NK-92 (cell line): ENCODE data around the gene CA12.
"Not testable (repeated sequence)": the region's sequence is repeated elsewhere in the genome, so short reads cannot be mapped to it uniquely, and the experiment has no call there.

ENCODE experiments used
- DNase-seq: peaks from one replicate; lab custom pipeline; 2025; ENCODE audit not compliant: unreplicated experiment; lab: John Stamatoyannopoulos, UW

The CA12 gene

DNA sequence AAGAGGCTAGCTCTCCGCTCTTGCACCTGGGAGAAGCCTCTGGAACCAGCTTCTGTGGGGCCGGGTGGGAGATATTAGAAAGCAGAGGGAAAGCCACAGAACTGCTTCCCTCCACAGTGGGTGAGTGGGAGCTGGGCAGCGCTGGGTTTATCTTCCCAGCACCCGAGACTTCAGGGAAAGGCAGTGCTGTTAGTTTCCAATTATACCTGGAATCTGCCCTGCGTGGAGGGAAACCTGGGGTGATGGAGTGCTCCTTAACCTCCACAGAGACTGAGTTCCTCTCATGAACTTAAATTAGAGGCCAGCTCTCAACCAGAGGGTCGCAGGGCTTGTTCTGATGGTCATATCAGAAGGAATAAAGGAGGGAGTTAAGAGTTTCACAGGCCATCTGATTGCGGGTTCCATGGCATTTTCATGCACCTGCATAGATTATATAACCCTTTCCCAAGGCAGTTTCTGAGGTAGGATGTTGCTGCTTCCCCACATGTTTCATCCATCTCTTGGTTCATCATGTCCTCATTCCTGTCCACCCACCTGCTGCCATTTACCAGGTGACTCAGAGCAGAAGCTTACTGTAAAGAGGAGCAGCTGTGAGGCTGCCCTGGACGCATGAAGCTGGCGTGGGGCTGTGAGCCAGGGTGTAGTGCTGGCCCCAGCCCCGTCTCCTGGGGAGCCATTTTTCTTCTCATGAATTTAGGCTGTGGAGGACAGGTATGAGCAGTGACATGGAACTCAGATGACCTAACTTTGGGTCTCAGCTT, 42.5 kb downstream of the CA12 start:
- DNase-seq = no peak

DNA sequence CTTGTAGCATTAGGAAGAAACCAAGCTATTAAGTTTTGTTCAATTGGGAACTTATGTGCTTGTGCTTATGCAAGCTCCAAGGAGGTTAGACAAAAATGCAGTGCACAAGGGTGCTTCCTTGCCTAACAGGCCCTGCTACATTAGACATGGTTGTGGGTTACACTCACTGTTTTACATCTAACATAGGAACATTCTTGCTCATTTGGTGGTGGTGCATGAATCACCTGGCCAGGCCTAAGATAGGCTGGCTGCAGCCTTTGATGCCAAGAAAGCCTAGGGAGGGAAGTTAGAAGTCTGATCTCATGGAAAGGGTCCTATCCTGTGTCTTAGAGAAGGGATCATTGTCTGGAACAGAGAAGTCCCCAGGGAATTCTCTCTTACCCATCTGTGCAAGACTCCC, 43.5 kb downstream of the CA12 start:
- DNase-seq = no peak

DNA sequence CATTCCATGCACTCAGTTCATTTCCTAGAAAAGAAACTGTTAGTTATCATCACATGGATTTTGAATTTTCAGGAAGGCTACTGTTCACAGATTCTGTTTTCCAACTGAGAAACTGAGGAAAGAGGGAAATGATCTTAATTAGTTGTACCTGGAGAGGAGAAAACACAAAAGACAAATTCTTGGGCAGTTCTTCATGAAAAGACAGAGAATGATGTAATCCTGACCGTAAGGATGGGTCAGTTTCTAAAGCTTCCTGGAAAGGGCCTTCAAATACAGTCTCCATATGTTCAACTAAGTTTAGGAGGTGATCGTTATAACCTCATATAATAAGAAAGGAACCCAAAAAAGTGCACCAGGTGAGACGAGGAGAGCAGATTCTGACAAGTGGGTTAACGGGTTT, 44.6 kb downstream of the CA12 start:
- DNase-seq = no peak

DNA sequence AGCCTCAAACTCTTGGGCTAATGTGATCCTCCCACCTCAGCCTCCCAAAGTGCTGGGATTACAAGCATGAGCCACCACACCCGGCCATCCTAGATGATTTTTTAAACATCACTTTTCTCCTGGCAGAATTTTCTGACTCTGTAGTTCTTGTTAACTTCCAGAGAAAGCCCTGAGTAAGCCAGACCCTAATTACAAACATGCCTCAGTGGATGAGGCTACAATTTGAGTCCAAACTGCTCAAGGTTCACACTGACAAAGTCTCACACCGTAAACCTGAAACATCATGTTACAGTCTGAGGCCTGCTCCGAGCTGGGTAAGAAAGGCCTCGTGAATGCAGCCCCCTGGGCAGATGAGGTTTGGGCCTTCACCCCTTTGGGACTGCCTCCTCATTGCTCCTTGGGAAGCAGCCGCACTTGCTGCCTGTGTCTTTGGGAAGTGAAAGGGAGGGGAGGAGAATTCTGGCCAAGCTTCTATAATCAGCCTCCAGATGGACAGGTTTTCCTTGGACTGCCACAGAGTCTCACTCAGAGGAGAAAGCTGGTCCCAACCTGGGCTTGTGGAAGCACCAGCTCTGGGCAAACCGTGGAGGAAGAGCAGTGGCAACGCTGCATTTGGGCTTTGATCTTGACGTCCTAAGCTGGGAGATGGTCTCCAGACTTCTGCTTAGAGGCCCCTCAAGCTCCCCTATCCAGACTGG, 46.0 kb downstream of the CA12 start:
- no peak for DNase-seq

DNA sequence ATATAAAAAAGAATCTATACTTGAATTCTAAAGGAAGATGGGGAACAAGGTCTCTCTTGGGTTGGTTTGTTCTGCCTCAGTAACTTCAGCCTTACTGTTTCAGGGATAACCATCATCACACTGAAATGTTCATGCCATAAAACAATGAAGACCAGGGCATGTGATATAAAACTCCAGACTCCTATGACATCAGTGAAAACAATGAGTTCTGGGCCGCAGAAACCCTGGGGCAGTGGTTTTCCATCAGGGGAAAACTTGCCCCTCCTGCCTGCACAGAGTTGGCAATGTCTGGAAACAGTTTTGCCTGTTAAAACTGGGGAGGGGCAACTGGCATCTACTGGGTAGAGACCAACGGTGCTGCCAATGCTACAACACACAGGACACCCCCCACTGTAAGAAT, 46.8 kb downstream of the CA12 start:
- no peak for DNase-seq

DNA sequence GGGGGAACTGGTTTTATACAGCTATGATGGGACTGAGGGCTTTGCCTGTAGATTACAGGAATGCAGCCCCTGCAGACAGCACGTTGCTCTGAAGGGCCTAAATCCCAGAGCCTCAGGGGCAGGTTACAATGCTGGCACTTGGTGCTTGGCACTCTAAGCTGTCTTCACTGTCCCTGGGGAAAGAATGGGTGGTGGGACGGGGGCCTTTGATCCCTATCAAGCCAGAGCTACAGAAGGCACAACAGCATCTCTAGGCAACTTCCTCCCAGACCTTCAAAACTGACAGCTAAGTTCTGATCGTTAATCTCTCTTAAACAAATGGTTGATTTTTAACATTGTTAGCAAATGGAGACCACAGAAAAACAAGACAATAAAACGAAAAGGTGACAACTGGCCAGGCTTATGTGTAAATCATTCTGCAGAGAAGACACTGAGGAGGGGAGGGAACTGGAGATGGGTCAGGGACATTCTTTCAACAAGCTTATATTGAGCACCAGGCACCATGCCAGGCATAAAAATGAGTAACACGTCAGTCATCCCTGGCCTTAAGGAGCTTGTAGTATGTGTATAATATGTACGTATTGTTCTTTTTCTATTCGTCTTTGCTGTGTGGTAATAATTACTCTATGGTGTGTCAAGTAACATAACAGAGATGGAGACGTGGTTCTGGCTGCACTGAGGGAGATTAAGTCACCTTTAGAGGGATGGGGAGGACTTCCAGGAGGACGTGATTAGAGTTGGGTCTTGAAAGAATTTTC, 49.1 kb downstream of the CA12 start:
- DNase-seq = no peak

DNA sequence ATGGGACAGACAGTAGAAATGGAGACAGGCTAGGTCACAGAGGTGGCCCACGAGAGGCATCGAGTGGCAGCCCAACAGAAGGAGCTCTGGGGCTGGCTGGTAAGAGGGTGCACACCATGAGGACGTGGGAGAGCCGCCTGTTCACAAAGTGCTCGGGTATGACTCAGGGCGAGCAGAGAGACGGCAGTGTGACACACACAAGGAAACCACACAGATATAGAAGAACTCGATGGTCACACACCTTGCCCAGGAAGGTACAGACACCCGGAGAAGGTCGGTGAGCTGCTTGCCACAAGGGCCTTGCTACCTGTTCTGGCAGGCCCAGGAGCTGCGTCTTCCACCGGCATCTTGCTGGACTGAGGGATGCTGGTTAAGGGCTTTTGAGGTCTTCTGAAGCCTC, 50.2 kb downstream of the CA12 start:
- no peak for DNase-seq

DNA sequence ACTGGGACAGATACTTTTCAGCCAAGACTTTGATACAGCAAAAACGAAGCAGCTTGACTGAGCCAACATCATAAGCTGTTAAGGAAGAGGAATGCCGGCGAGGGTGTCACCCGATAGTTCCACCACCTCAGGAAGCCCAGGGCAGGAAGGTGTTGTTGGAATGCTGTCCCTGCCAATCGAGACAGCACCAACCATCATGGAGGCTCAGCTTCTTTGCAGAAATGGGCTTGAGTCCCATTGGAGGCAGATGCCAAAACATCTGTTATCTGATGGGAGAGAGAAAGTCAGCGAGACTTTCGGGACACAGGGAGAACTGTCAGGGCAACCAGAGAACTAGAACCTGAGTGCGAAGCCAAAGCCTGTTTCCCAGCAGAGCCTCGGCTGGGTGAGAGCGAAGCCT, 50.7 kb downstream of the CA12 start:
- DNase-seq = no peak

DNA sequence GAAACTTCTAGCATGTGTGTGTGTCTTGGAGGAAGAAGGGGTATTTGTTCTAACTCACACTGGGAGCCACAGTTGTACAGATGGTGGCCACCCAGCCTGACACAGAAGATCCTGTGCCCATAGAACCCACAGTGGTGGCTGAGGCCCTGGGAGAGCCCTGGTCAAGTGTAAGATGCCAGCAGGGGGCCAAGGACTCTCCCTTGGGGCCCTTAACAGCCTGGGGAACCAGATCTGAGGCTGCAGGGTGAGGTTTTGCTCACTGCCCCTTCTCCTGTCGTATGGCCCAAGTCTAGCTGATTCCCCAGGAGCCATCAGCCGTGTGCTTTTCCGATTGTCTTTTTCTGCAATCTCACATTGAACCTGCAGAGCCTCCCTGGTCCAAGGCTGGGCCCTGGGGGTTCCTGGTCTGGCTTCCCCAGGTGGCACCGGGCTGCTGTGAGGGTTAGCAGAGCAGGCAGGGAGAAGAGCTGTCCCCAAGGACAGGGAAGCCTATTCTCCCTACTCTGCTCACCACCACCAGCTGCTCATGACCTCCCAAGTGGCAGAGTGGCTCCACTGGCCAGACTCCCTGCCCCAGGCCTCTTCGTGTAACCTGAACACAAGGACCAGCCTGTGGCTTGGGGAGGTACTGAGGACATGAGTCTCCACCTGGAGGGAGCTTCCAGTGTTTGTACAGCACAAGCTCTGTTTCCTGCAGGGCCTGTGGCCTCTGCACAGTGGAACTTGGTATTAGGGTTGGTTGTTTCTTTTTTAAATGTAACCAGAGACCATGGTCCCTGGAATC, 51.9 kb downstream of the CA12 start:
- DNase-seq = no peak

DNA sequence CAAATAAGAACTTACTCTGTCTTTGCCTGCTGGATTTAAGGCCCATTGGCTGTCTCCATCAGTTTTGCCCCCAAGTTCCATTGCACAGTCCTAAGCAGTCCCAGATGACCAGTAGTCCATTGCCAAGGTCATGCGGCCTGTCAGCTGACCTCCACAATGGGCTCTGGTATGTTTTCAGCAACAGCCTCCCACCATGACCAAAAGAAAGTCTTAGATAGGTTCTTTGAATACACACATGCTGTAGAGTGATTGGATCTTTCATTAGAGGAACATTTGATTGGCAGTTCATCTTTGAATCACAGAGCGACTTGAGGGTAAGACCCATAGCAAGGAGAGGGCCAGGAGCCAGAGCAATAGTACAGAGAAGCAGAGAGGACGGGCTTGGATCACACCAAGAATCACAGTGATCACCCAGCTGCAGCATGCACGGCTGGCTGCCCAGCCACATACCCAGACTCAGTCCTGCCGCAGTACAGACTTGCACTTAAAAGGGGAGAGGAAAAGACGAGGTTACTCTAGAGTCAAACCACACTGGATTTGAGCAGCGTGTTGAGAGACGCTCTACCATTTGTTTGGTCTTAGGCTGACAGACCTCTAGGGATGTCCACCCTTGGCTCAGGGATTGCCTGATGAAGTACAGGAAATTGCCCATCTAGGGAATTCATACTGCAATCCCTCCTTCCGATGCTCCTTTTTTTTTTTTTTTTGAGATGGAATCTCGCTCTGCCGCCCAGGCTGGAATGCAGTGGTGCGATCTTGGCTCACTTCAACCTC, 53.8 kb downstream of the CA12 start:
- DNase-seq = no peak

DNA sequence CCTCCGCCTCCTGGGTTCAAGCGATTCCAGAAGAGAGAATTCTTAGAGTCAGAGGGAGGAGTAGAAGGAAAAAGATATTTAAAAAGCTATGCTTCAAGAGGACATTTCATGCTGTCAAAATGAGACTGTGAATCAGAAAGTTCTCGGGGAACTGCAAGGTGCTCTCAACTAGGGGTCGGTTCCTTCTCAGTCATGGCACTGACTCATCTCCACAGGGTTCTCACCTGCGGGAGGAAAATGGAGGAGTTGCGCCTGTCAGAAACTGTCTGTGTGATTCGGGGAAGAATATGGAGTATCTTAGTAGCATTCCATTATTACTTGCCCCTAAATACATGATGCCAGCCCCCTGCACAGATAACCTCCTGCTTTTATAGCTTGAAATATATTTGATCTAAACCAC, 56.9 kb downstream of the CA12 start:
- DNase-seq = no peak

DNA sequence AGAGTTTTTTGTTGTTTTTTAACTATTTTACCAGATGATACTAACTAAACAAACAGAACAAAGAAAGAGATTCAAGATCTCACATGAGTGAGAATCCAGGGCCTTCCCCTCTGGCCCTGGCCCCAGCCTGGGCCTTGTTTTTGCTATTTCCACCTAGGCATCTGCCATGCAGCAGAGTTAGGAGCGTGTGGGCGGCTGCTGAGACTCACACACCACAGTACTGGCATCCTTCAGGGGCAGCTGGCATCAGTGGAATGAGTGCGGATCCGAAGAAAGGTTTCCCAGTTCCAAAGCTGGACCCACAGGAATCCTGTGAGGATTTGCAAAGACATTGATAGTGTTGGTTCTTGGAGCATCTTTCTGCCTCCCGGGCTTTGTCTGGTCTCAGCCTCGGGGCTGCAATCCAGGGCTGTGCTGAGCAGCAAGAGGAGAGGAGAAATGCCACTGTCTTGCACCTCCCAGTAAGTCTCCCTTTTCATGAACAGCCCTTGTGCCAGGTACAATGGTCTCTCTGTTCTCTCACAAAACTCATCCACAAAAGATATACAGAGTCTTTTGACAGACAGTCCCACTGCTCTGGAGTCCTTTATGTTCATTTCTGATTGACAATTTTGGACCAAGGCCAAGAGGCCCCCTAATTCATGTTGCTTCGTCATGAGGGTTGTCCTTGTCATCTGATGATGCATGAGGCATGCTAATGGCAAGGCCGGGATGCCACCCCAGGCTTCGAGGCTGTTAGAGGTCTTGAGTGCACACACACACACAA, 57.7 kb downstream of the CA12 start:
- no peak for DNase-seq

DNA sequence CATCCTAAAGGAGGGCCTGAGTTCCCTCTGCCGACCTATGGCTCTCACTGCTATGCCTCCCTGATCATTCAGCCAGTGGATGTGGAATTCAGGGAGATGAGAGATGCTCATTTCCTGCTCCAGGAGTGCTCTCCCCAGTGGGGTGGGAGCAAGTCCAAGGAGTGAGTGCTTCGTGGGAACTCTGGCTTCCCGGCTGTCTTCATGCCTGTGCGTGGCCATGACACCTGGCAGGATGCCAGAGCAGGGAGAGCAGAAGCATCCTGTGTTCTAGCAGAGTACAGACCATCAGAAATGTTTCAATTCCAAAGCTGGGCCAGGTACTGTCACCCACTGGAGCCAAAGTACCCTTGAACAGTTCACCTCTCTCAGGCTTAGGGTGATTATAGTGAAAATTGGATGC, 59.1 kb downstream of the CA12 start:
- no peak for DNase-seq

DNA sequence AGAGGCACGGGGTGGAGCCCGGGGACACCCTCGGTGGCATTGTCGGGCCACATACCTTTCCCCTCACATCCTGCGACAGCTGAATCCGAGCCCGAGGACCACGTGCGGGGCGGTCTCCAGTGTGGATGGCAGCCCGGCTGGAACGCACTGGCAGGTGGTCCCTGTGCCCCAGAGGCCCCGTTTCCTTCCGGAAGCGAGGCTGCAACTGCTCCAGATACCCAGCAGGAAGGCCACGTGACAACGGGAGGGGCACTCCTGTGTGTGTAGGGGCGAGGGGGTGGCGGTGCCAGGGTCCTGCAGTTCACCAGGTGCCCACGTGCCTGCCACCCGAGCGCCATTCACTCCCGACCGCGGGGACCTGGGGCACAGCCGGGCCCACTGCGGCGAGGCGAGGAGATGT, 60.2 kb downstream of the CA12 start:
- no peak for DNase-seq

DNA sequence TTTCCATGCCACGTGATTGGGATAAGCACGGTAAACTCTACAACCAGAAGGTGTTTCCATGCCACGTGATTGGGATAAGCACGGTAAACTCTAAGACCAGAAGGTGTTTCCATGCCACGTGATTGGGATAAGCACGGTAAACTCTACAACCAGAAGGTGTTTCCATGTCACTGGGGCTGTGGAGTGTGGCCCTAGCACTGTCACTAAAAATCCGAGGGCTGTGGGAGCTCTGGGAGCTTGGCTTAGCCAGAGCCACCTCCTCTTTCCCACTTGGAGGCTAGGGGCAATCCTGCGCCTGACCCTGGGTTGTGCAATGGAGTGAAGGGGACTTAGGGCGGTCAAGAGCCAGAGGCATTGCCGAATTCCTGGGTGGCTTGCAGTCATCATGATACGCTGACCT, 60.7 kb downstream of the CA12 start:
- not testable (repeated sequence) for DNase-seq

DNA sequence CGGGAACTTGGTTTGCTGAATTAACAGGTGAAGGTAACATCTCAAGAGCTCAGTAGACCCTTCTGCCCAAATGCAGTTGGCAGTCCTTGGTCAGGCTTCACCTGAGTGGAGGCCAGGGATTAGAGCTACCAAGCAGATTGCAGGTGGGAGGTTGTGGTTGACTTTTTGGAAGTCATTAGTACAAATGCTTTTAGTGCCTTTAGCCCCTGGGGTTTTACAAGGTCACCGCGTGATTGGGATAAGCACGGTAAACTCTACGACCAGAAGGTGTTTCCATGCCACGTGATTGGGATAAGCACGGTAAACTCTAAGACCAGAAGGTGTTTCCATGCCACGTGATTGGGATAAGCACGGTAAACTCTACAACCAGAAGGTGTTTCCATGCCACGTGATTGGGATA, 61.2 kb downstream of the CA12 start:
- not testable (repeated sequence) for DNase-seq

DNA sequence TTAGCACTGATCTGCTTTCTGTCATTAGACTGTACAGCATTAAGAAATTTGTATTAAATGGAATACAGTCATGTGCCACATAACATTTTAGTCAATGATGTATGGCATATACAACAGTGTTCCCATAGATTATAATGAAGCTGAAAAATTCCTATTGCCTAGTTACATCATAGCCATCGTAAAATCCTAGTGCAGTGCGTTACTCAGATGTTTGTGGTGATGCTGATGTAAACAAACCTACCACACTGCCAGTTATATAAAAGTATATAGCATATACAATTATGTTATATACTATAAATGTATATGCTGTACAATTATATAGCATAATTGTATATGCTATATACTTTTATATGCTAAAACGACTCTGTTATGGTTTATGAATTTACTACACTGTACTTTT, 62.6 kb downstream of the CA12 start:
- DNase-seq = no peak

DNA sequence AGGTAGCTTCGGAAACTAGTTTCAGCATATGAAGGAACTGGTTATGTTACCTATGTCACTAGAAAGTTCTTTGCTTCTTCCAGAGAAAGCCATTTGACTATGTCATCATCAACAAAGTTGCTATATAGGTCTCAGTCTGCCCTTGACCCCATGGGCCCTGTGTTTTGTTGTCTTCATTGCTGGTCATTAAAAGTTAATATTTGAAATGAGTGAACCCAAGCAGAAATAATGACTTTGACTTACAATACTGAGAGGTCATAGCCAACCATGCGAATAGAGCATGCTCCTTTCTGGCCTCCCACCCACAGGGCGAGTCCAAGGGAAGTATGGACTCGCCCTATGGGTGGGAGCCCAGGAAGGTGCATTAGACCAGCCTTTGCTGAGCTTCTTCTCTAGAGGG, 63.3 kb downstream of the CA12 start:
- no peak for DNase-seq

DNA sequence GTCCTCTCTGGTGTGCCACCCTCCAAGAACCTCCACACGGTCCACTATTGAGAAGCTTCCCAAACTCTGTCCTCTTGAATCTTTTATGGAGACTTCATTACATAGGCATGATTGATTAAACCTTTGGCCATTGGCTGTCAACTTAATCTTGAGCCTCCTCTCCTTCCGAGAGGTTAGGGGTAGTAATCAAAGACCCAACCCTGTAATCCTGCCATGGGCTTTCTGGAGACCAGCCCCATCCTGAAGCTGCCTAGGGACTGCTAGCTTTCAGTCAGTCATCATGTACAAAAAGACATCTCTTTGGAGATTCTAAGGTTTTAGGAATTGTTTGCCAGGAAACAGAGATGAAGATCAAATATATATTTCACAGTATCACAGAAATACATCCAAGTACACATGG, 67.2 kb downstream of the CA12 start:
- no peak for DNase-seq

DNA sequence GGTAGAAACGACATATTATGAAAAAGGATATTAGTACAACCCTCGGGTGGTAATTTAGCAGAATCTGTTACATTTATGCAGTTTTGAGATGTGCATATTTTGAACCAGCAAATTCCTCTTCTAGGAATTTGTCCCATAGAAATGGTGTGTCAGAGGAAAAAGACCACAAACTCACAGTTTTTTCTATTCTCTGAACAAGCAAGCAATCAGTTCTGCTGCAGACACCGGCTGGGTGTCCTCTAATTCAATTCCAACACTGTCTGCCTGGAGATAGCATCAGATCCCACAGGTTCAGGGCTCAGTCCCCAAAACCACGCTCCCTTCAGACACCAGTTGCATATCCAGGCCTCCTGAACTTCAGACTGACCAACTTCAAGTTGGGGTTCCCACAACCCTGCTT, 67.8 kb downstream of the CA12 start:
- DNase-seq = no peak
